Activated naive CD4-positive, alpha-beta T cell treated with anti-CD3 and anti-CD28 coated beads, Interleukin-2, amount 10 ng/mL, durations not matched to agents 7 days and 5 days (primary cell): ENCODE data around the gene ARPC1B.
A peak's percentile ranks its signal among the peaks of the same experiment; 100 is the strongest.
"Not testable (repeated sequence)": the region's sequence is repeated elsewhere in the genome, so short reads cannot be mapped to it uniquely, and the experiment has no call there.

ENCODE experiments used
- CTCF ChIA-PET: fragments of 350-600 bp; sonication (Branson Sonifier 250); formaldehyde crosslinking; loops from one replicate; lab custom pipeline; 2021; ENCODE audit warnings: antibody characterized with exemption; lab: Charles Lee
- DNase-seq: peaks from one replicate; pipeline ENCODE4 v3.0.0-alpha.2; 2020
- H3K27ac Mint-ChIP-seq: one replicate; pipeline ENCODE4 v1.8.0; 2021; ENCODE audit warnings: mild to moderate bottlenecking, moderate library complexity, mixed read lengths
- H3K27me3 Mint-ChIP-seq: one replicate; pipeline ENCODE4 v1.8.0; 2021; ENCODE audit warnings: mild to moderate bottlenecking, mixed read lengths
- H3K36me3 Mint-ChIP-seq: one replicate; pipeline ENCODE4 v1.8.0; 2021; ENCODE audit warnings: mixed read lengths
- H3K4me1 Mint-ChIP-seq: one replicate; pipeline ENCODE4 v1.8.0; 2021; ENCODE audit warnings: mixed read lengths
- H3K4me3 Mint-ChIP-seq: one replicate; pipeline ENCODE4 v1.8.0; 2021; ENCODE audit warnings: mild to moderate bottlenecking, moderate library complexity, mixed read lengths
- H3K9me3 Mint-ChIP-seq: one replicate; pipeline ENCODE4 v1.8.0; 2021; ENCODE audit warnings: mixed read lengths

Gene ARPC1B

GRCh38 chr7:99419323-99420021 lies 44.9 kb downstream of the ARPC1B start:
- no peak overlapping the region for H3K4me3 Mint-ChIP-seq
- CTCF ChIA-PET, result no interaction called here
- H3K9me3 Mint-ChIP-seq, result no peaks in the 10 kb centered on the region
- H3K36me3 Mint-ChIP-seq, result peaks cover 54% of the 10 kb centered on the region
- no peak for DNase-seq
- peaks cover 2% of the 10 kb centered on the region for H3K4me1 Mint-ChIP-seq
- no peak overlapping the region for H3K27ac Mint-ChIP-seq
- no peaks in the 10 kb centered on the region for H3K27me3 Mint-ChIP-seq

- no peak for DNase-seq
- Mint-ChIP-seq H3K4me3 (no peak overlapping the region), H3K27ac (no peak overlapping the region), H3K27me3 (no peaks in the 10 kb centered on the region), H3K4me1 (peaks cover 2% of the 10 kb centered on the region), H3K9me3 (no peaks in the 10 kb centered on the region), H3K36me3 (peaks cover 51% of the 10 kb centered on the region)
- CTCF ChIA-PET, result no interaction called here
Observed at GRCh38 chr7:99420213-99420612, 45.7 kb downstream of the ARPC1B start.

GRCh38 chr7:99420986-99421385 lies 46.5 kb downstream of the ARPC1B start:
- Mint-ChIP-seq H3K4me3 (no peak overlapping the region), H3K36me3 (peaks cover 46% of the 10 kb centered on the region), H3K27me3 (no peaks in the 10 kb centered on the region), H3K4me1 (peaks cover under 1% of the 10 kb centered on the region), H3K9me3 (no peaks in the 10 kb centered on the region), H3K27ac (no peak overlapping the region)
- DNase-seq, result no peak
- CTCF ChIA-PET, result no interaction called here

- Mint-ChIP-seq H3K4me1 (no peaks in the 10 kb centered on the region), H3K27me3 (no peaks in the 10 kb centered on the region), H3K9me3 (no peaks in the 10 kb centered on the region), H3K27ac (no peak overlapping the region), H3K36me3 (peaks cover 37% of the 10 kb centered on the region), H3K4me3 (no peak overlapping the region)
- no peak for DNase-seq
- CTCF ChIA-PET, result interaction anchor here (0.6 kb wide), 1 partner anchor 11 kb away, joined by 4 read pairs; no protein-coding TSS in a partner anchor
Observed at GRCh38 chr7:99422186-99422585, 47.7 kb downstream of the ARPC1B start.

- Mint-ChIP-seq H3K4me1 (no peaks in the 10 kb centered on the region), H3K36me3 (peaks cover 33% of the 10 kb centered on the region), H3K4me3 (no peak overlapping the region), H3K27ac (no peak overlapping the region), H3K9me3 (no peaks in the 10 kb centered on the region), H3K27me3 (no peaks in the 10 kb centered on the region)
- no peak for DNase-seq
- CTCF ChIA-PET, result interaction anchor here (0.6 kb wide), 1 partner anchor 10 kb away, joined by 4 read pairs; no protein-coding TSS in a partner anchor
Observed at GRCh38 chr7:99422625-99423024, 48.1 kb downstream of the ARPC1B start.

GRCh38 chr7:99424932-99425730 lies 50.6 kb downstream of the ARPC1B start:
- H3K27ac Mint-ChIP-seq, result no peak overlapping the region
- peaks cover 9% of the 10 kb centered on the region for H3K4me1 Mint-ChIP-seq
- CTCF ChIA-PET, result interaction anchor here (1.1 kb wide), 1 partner anchor 13 kb away, joined by 3 read pairs; no protein-coding TSS in a partner anchor

GRCh38 chr7:99428972-99429566 lies 54.5 kb downstream of the ARPC1B start:
- Mint-ChIP-seq H3K4me3 (no peak overlapping the region), H3K36me3 (peaks cover 30% of the 10 kb centered on the region), H3K4me1 (peaks cover 9% of the 10 kb centered on the region), H3K27ac (peak overlapping the region; percentile 86), H3K27me3 (no peaks in the 10 kb centered on the region), H3K9me3 (no peaks in the 10 kb centered on the region)
- DNase-seq, result peak; percentile 62
- CTCF ChIA-PET, result no interaction called here

More at GRCh38 chr7:99424932-99425730, 50.6 kb downstream of the ARPC1B start:
- Mint-ChIP-seq H3K4me3 (no peak overlapping the region), H3K9me3 (no peaks in the 10 kb centered on the region), H3K36me3 (peaks cover 34% of the 10 kb centered on the region), H3K27me3 (no peaks in the 10 kb centered on the region)
- no peak for DNase-seq

- Mint-ChIP-seq H3K27ac (no peak overlapping the region), H3K9me3 (no peaks in the 10 kb centered on the region), H3K4me1 (peaks cover 9% of the 10 kb centered on the region), H3K27me3 (no peaks in the 10 kb centered on the region), H3K36me3 (peaks cover 28% of the 10 kb centered on the region), H3K4me3 (no peak overlapping the region)
- no peak for DNase-seq
- CTCF ChIA-PET, result interaction anchor here (0.8 kb wide), 1 partner anchor 29 kb away, joined by 3 read pairs; no protein-coding TSS in a partner anchor
Observed at GRCh38 chr7:99429756-99430155, 55.2 kb downstream of the ARPC1B start.

GRCh38 chr7:99431756-99432540 lies 57.4 kb downstream of the ARPC1B start:
- H3K4me3 Mint-ChIP-seq, H3K9me3 Mint-ChIP-seq, CTCF ChIA-PET, H3K27ac Mint-ChIP-seq, H3K27me3 Mint-ChIP-seq, DNase-seq: not testable (repeated sequence)
- Mint-ChIP-seq H3K36me3 (peaks cover 27% of the 10 kb centered on the region), H3K4me1 (peaks cover 15% of the 10 kb centered on the region)

- Mint-ChIP-seq H3K27ac (no peak overlapping the region), H3K27me3 (no peaks in the 10 kb centered on the region), H3K36me3 (peaks cover 23% of the 10 kb centered on the region), H3K4me3 (no peak overlapping the region), H3K9me3 (no peaks in the 10 kb centered on the region), H3K4me1 (peaks cover 21% of the 10 kb centered on the region)
- CTCF ChIA-PET, result interaction anchor here (0.6 kb wide), 1 partner anchor 11 kb away, joined by 4 read pairs; no protein-coding TSS in a partner anchor
- no peak for DNase-seq
Observed at GRCh38 chr7:99433158-99433557, 58.6 kb downstream of the ARPC1B start.

- no peaks in the 10 kb centered on the region for H3K27me3 Mint-ChIP-seq
- no peaks in the 10 kb centered on the region for H3K9me3 Mint-ChIP-seq
- DNase-seq, result no peak
- CTCF ChIA-PET, result no interaction called here
- H3K36me3 Mint-ChIP-seq, result peaks cover 18% of the 10 kb centered on the region
- peak overlapping the region; percentile 91 for H3K27ac Mint-ChIP-seq
- H3K4me3 Mint-ChIP-seq, result peak overlapping the region; percentile 98
- peaks cover 38% of the 10 kb centered on the region for H3K4me1 Mint-ChIP-seq
Observed at GRCh38 chr7:99437946-99438572, 63.5 kb downstream of the ARPC1B start.

GRCh38 chr7:99438573-99439480 lies 64.3 kb downstream of the ARPC1B start, which contains the start of the genes CPSF4 and PTCD1:
Gene CPSF4 (plus strand): TSS chr7:99438943. CDS start chr7:99439083, 140 bp downstream.
Gene PTCD1 (minus strand): TSS chr7:99438798. CDS start chr7:99435242, 3,556 bp downstream.
- CTCF ChIA-PET, result no interaction called here
- peak; percentile 93 for DNase-seq
- H3K4me1 Mint-ChIP-seq, result peaks cover 41% of the 10 kb centered on the region
- H3K27ac Mint-ChIP-seq, result peak within 1 kb of the TSS; percentile 91
- no peaks in the 10 kb centered on the region for H3K9me3 Mint-ChIP-seq
- no peaks in the 10 kb centered on the region for H3K27me3 Mint-ChIP-seq
- H3K4me3 Mint-ChIP-seq, result peak within 1 kb of the TSS; percentile 98
- H3K36me3 Mint-ChIP-seq, result peaks cover 20% of the 10 kb centered on the region
